GM21515 (cell line): ENCODE data around the gene EVL.

ENCODE experiments used
- ATAC-seq: cut with Tn5 transposase; IDR thresholded peaks from one replicate; pipeline ENCODE4 v1.9.1; 2021; ENCODE audit not compliant: unreplicated experiment

EVL gene

DNA sequence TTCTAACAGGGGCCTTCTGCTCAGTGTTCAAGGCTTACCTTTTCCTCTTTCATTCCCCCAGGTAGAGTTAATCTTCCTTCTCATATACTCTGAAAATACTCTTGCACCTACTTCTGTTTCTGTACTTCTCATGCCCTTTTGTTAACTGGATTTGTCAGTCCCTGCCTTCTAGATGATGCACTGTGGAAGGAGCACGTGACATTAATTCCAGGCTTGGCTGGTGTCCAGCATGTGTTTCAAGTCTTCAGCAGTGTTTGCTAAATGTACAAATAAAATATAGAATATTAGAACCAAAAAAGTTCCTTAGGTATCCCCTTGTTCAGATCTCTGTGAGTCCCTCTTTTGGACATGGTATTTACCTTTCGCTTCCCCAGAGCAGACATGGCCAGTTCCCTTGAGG lies 27.9 kb upstream of the EVL start:
- ATAC-seq: no peak

DNA sequence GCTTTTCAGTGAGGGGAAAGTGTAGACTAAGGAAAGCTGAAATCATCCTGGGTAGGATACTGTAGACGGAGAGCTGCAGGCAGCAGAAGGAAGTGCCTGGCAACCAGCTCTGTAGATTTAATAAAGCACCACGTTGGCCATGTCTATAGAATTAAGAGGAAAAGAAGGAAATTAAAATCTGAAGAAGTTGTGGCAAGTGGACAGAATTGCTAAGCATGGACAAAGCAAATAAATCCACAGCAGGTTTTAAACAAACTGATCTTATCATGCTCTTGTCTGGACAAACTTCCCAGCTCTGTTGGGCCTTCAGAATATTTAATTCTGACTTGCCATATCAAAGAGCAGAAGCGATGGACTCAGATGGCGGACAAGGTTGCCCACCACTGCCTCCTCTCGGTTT lies 27.2 kb upstream of the EVL start:
- no peak for ATAC-seq

DNA sequence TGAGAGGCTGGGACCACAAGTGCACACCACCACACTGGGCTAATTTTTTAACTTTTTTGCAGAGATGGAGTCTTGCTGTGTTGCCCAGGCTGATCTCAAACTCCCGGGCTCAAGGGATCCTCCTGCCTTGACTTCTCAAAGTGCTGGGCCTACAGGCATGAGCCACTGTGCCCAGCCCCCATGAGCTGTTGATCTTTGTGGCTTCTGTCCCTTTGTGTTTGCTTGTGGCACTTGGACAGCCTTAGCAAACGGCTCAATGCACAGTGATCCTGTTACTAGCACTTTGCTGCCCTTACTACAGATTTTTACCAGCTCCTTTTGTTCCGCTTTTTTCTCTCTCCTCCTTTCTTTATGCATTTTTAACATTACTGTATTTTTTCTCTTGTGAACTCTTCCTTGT lies 25.3 kb upstream of the EVL start:
- no peak for ATAC-seq

DNA sequence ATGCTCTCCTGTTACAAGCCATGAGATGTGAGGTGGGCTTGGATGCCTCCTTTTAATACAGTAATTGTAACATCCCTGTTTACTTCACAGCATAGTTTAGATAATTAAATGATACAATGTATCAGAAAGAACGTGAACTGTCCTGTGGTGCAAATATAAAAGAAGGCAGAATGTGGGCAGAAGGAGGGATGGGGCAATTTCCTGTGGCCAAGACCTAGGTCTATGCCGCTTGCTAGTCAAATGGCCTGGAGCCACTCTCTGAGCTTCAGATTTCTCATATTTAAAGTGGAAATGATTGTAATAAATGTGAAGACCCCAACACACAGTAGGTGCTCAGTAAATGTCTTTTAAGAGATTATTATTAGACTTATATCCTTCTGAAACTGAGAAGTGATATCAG lies 24.0 kb upstream of the EVL start:
- ATAC-seq: no peak

DNA sequence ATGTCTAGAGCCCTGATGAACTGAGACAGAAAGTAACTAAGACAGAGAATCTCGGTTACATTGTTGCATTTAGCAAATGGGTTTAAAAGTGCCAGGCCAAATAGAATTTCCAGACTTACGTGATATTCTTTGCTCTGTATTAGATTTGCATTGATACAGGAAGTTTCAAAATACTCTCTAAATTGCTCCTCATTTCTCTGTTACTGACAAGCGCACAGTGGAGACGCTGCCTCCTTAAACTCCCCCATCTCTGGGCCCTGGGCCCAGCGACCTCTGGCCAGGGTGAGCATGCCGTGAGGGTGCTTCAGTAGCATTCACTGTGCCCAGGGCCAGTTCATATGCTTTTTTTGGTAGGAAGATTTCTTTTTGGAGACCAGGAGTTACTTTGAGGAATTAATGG lies 22.9 kb upstream of the EVL start:
- no peak for ATAC-seq

DNA sequence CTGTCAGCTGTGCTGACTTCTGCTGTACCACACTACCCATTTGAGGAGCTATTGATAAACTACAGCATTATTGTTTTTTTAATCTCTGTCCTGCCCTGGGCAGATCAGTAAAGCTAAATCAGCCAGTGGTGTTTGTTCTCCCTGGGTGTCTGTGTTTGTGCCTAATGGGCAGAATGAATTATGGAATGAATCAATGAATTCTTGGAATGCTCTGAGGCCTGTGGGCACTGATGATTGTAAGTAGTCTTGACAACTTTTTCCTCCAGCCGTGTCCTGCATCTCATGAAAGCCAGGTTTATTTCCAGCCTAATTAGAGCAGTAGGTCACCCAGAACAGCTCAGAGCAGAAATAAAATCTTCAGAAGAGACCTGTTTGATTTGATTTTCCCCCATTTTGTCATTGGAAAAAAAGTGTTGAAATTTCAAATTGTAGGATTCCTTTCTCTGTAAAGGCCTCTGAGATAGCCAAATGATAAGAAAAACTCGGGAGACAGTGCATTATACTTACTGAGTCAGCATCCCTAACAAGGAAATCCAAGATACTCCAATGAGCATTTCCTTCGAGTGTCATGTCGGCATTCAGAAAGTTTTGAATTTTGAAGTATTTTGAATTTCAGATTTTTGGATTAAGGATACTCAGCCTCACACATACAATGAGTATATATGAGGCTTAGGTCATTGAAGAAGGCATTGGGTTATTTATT lies 19.4 kb upstream of the EVL start:
- ATAC-seq: no peak

DNA sequence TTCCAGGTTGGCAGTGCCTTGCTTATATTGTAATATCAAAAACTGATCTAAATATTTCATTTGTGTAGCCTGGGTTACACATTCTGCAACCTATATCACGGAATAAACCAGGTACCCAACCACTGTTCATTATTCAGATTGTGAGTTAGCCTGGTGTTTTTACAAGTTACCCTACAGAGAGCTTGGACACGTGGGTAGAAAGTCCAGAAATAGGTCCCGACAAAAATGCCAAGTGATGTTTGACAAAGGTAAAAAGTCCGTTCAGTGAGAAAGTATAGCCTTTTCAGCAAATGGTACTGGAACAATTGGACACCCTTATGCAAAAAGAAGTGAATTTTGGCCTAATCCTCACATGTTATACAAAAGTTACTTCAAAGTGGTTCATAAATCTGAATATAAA lies 17.6 kb upstream of the EVL start:
- ATAC-seq: no peak

DNA sequence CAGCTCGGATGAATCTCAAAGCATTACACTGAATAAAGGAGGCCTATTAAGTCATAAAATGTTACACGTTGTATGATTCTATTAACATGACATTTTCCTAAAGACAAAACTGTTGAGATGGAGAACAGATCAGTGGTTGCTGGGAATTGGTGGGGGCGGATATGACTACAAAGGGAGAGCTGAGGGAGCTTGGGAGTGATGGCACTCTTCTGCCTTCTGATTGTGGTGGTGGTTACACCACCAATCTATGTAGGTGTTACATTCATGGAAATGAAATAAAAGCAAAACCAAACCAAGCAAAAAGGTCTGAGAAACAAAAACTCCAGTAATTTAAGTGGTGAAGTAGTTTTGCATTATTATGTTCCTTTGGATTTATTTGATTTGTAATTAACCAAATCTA lies 16.4 kb upstream of the EVL start:
- no peak for ATAC-seq

DNA sequence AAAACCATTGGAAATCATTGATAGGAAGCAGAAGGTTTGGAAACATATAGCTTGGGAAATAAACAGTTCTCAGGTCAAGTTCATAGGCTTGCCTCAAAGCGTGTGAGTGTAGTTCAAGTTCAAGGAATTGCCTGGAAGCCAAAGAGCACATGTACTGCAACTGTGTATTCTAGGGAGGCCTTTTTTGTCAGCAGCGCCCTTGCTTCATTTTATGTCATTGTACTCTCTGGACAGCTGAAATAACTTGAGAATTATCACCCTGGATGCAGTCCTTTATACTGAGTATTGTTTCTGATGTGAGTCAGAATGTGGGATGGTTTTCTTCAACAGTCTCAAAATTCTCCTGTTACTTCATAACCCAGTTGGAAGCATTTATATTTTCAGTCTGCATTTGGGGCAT lies 16.0 kb upstream of the EVL start:
- ATAC-seq: no peak

DNA sequence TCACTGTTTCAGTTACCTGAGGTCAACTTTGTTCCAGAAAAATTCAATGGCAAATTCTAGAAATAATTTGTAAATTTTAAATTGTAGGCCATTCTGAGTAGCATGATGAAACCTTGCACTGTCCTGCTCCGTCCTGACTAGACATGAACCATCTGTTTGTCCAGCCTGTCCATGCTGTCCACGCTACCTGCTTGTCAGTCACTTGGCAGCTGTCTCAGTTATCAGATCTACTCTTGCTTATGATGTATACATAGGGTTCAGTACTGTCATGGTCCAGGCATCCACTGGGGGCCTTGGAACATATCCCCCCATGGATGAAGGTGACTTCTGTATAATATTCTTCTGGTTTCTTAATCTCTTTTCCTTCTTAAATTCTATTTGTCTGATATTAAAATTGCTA lies 14.1 kb upstream of the EVL start:
- no peak for ATAC-seq

DNA sequence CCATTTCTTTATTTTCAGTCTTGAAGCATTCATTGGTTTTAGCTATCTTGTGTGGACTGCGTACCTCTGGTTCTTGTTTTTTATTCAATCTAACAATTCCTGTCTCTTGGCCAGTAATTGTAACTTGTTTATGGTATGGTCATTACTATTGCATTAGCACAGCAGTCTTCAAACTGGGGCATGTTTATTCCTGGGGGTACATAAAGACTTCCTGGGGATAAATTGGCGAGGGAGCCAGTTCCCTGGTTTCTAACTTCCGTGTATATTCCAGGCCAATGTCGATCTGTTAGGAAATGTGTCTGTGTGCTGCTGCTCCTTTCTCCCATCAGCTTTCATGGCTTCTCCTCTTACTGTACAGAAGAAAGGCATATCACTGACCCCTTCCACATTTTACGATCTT lies 13.7 kb upstream of the EVL start:
- ATAC-seq: no peak

DNA sequence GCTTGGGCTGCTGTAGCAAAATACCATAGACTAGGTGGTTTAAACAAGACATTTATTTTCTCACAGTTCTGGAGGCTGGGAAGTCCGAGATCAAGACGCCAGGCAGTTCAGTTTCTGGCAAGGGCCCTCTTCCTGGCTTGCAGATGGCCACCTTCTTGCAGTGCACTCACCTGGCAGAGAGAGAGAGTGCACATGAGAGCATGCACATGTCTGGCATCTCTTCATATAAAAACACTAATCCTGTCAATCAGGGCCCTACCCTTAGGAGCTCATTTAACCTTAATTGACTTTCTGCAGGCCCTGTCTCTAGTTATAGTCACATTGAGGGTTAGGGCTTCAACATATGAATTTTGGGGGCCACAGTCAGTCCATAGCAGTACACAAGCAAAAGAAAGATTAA lies 12.4 kb upstream of the EVL start:
- no peak for ATAC-seq

DNA sequence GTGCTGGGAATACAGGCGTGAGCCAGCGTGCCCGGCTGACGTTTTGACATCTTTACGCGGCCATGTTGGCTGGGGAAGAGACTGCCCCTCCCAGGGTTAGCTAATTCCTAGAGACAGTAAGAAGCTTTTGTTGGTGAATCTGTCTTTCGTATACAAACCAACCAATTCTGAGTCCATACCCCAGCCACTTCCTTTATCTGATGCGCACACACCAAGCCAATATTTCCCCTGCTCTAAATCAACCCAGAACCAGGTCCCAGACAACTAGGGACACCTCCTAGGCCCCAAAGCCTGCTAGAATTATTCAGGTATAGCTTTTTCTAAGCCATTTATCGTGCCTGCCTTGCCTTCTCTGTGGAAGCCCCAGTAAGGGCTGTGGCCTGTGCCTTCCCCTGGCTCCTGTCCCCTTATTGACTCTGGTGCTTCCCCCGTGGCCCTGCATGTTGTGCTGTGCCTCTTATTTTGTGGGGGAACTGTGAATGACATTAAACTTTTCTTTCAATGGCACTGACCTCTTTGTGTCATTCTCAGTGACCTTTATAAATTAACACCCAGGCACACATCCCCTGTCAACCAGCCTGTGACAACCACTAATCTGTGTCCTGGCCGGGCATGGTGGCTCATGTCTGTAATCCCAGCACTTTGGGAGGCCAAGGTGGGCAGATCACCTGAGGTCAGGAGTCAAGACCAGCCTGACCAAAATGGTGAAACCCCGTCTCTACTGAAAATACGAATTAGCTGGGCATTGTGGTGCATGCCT lies 10.7 kb upstream of the EVL start:
- ATAC-seq: no peak

DNA sequence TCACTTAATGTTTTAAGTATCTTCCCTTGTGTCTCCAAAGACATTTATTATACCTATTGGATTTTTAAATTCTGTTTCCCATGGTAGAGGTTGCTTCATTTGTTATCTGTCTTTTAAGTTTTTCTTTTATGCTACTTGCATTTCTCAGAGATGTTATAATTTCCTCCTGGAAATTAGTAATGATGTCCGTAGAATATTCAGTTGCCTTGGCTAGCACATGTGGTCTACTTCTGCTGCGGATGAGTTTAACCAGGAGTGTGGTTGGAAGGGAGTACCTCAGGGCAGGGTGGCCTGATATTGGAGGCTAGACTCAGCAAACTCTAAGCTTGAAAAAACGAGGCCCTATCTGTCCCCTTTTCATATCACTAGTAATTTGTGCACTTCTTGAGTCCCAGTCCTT lies 8.8 kb upstream of the EVL start:
- no peak for ATAC-seq

DNA sequence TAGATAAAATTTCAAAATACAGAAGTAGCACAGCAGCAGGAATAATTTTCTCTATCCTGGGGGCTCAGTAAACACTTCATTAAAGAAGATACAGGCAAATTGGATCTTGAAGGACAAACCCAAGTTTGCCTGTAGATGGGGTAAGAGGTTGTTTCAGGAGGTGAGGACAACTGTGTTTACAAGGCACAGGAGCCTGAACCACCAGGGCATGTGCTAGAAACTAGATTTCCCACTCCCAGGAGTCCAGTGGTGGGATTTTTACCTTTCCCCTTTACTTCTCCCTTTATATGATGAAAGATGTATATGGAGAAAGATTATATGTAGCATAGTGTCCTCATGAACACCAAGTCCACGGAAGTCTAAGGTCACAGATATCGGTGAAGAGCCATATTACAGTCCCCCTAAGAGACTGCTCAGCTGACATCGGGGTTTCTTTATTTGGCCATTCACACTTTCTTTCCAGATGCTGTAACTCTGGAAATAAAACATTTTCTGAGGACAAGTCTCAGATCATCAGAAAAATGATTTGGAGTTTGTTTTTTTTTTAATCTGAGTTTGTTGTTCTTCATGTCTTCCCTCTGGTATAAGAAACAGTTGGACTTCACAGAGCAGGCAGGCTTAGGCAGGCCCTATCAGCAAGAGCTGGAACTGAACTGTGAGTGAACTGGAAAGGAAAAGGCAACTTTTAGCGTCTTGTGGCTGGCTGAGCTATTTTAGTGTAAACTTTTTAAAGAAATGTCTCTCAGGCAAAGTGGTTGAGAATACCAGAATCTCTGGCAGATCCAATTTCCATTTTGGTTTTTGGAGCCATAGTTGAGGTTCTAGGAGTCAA lies 8.0 kb upstream of the EVL start:
- no peak for ATAC-seq

DNA sequence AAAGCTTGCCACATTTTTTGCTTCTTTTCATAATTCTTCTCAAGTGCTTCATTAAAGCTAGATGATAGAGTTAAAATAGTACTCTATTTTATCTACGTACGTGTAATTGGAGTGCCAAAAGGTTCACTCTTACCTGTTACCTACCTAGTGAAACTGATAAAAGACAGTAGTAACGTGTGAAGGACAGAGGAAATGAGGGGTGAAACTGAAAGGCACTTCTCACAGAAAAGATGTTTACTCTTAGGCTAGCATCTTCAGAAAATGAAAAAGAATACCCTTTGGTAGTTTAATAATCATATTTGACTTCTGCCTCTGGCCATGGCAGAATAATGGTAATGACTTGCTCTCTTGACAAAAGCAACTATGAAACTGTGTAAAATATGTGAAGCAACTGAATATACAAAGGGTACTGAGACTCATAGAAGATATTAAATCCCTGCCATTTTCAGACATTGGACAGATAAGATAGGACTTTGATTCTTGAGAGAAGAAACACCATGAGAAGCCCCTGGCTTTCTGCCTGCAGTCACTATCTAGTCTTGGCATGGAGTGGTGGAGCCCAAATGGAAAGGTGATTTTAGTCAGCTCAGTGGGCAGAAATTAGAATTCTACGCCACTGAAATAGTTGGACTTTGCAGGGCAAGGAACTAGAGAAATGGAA lies 6.3 kb upstream of the EVL start:
- ATAC-seq: peak; percentile 64

DNA sequence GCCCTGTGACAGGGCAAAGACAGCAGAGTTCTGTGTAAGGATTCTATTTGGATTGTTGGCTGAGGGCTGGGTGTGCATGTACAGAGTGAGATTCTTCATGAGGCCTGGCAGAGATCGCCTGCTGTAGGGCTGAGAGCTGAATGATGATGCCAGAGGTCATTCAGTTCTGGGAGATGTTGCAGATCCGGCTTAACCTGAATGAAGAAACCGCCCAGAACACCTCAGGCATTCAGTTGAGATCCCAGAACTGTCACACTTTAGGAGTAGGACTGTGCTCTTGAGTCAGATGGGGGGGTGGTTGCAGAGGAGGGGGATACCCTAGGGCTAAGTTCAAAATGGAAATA lies 5.8 kb upstream of the EVL start:
- ATAC-seq: no peak

DNA sequence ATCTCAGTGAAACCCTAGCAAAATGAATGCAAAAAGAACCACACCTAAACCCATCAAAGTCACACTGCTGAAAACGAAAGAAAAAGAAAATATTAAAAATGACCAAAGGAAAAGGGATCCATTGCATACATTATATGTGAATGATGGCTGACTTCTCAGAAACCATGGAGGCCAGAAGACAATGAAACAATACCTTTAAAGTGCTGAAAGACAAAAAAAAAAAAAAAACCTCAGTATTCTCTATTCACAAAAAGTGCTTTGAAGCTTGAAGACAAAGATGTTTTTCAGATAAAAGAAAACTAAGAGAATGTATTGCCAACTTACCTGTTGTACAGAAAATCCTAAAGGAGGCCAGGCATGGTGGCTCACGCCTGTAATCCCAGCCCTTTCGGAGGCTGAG lies 4.5 kb upstream of the EVL start:
- no peak for ATAC-seq

DNA sequence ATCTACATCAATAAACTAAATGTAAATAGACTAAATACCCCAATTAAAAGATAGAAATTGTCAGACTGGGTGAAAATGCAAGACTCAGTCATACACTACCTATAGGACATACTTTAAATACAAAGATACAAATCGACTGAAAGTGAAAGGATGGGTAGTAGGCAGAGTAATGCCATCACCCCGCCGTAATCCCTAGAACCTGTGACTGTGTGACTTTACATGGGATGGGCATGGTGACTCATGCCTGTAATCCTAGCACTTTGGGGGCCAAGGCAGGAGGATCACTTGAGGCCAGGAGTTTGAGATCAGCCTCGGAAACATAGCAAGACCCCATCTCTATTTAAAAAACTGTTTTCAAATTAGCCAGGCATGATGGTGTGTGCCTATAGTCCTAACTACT lies 2.6 kb upstream of the EVL start:
- ATAC-seq: no peak

DNA sequence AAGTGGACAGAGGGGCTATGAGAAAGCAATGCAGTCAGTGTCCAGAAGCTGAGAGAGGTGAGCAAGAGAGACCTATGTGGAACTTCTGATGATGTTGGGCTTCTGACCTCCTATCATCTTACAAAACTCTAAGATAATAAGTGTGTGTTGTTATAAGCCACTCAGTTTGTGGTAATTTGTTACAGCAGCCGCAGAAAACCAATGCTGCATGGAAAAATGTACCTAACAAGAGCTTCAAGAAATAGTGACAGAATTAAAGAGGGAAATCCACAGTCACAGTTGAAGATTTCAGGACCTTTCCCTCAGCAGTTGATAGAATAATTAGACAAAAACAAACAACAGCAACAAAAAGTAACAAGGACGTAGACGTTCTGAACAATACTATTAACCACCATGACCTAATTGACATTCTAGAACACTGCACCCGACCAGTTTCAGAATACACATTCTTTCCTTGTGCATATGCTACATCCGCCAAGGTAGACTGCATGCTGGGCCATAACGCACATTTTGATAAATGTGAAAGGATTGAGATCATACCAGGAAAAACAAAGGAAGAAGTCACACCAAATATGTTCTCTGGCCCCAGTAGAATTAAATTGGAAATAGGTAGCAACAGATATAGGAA lies 1.8 kb upstream of the EVL start:
- no peak for ATAC-seq
